ENCODE data around the gene MTF2. TPM values are rescaled to one million over a fixed set of nuclear protein-coding genes. Genes with fewer than 3 reads are reported as not detected.

MTF2 gene
- total RNA-seq, 1 experiment from 2014 or later: 110 TPM

DNA sequence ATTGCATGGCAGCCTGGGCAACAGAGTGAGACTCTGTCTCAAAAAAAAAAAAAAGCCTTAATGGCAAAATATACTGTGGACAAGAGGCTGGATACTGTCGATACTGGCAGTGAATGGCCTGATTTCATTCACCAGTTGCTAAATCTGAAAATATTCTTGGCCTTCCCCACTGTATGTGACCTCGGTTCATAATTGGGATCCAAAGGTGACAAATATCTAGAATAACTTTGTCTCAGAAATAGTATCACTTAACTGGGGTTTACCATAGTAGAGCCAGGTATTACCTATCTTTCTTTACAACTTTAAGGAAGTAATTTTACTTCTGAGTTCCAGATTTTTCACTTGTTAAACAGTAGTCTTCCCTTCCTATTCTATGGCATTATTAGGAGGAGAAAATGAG lies 8.4 kb downstream of the MTF2 start:
- Histone ChIP-seq H4K8ac (replicated peaks; ENCODE audit: insufficient read length, low read depth, low read length) (no peak overlapping the region), H3K27ac (ENCODE audit: insufficient read length, low read depth, low read length) (no peak overlapping the region), H2BK20ac (ENCODE audit: low read depth, low read length, poor library complexity, severe bottlenecking) (no peak overlapping the region), H3K27me3 (ENCODE audit: insufficient read depth, low read length) (no peaks in the 10 kb centered on the region), H3K4ac (ENCODE audit: low read depth, low read length) (no peak overlapping the region), H3T11ph (ENCODE audit: low read length) (no peak overlapping the region), H3K4me2 (ENCODE audit: insufficient read depth, insufficient read length, low read length) (no peak overlapping the region), H2AFZ (ENCODE audit: low read length) (no peak overlapping the region), H2BK15ac (ENCODE audit: low read depth, low read length) (no peak overlapping the region), H3K9me3 (ENCODE audit: control insufficient read depth, low read depth, low read length) (no peaks in the 10 kb centered on the region), H2BK12ac (ENCODE audit: insufficient read length, low read depth, low read length) (no peak overlapping the region), H3K79me2 (ENCODE audit: insufficient read depth, low read length) (peaks cover 74% of the 10 kb centered on the region), H3K14ac (ENCODE audit: insufficient read depth, low read length) (no peak overlapping the region), H2AK5ac (ENCODE audit: insufficient read length, low read length) (no peak overlapping the region), H3K23ac (ENCODE audit: insufficient read length, low read depth, low read length) (no peak overlapping the region), H3K18ac (ENCODE audit: insufficient read length, low read depth, low read length) (no peak overlapping the region), H2BK5ac (ENCODE audit: insufficient read length, low read length) (no peak overlapping the region), H3K4me1 (ENCODE audit: insufficient read depth, low read length) (no peaks in the 10 kb centered on the region; the same call in 1 of the 2 replicates), H4K91ac (ENCODE audit: insufficient read length, low read depth, low read length) (no peak overlapping the region), H2BK120ac (ENCODE audit: low read depth, low read length, poor library complexity, severe bottlenecking) (no peak overlapping the region), H4K5ac (ENCODE audit: insufficient read length, low read depth, low read length) (no peak overlapping the region), H4K20me1 (ENCODE audit: control insufficient read depth, insufficient read depth, insufficient read length) (no peaks in the 10 kb centered on the region), H3K23me2 (ENCODE audit: insufficient read length, low read depth, low read length, poor library complexity, severe bottlenecking) (no peaks in the 10 kb centered on the region), H3K9ac (ENCODE audit: extremely low read depth, insufficient read length, low read length) (no peak overlapping the region), H3K79me1 (ENCODE audit: insufficient read depth, low read depth, low read length, poor library complexity, severe bottlenecking) (peaks cover 2% of the 10 kb centered on the region), H3K56ac (ENCODE audit: insufficient read length, low read depth, low read length) (no peak overlapping the region)
- peaks cover 23 to 35% of the 10 kb centered on the region in 2 experiments for H3K4me1 Mint-ChIP-seq
- no peaks in the 10 kb centered on the region for H3K27me3 Mint-ChIP-seq (ENCODE audit: low read depth)
- no CpG with 5 or more reads among the region's 2 CpGs for WGBS (ENCODE audit: extremely low coverage, insufficient read length, low lambda C conversion rate)
- H3K9me3 Mint-ChIP-seq: peaks cover 16 to 19% of the 10 kb centered on the region in 2 experiments
- no peak for DNase-seq
- TF ChIP-seq, protein P1, sequence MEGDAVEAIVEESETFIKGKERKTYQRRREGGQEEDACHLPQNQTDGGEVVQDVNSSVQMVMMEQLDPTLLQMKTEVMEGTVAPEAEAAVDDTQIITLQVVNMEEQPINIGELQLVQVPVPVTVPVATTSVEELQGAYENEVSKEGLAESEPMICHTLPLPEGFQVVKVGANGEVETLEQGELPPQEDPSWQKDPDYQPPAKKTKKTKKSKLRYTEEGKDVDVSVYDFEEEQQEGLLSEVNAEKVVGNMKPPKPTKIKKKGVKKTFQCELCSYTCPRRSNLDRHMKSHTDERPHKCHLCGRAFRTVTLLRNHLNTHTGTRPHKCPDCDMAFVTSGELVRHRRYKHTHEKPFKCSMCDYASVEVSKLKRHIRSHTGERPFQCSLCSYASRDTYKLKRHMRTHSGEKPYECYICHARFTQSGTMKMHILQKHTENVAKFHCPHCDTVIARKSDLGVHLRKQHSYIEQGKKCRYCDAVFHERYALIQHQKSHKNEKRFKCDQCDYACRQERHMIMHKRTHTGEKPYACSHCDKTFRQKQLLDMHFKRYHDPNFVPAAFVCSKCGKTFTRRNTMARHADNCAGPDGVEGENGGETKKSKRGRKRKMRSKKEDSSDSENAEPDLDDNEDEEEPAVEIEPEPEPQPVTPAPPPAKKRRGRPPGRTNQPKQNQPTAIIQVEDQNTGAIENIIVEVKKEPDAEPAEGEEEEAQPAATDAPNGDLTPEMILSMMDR (conservative IDR thresholded peaks at IDR 0.05): no peak
- no peak overlapping the region for H3K4me3 Mint-ChIP-seq
- H3K27ac Mint-ChIP-seq: no peak overlapping the region
- H3K36me3 Mint-ChIP-seq (ENCODE audit: insufficient read depth in 1 of 3, low read depth in 3 of 3): peaks cover 50 to 71% (median 65%) of the 10 kb centered on the region in 3 experiments
